CD4-positive, alpha-beta T cell treated with Interleukin-15 for 4 hours (primary cell): ENCODE data around the gene SLC41A3.

Experiments
- DNase-seq: peaks from one replicate; pipeline ENCODE4 v3.0.0-alpha.2; 2020; ENCODE audit warnings: low spot score

Gene SLC41A3

GRCh38 chr3:126119976-126120375, 36.1 kb upstream of the SLC41A3 start:
- DNase-seq, result no peak

- no peak for DNase-seq
These were observed 35.2 kb upstream of the SLC41A3 start for GRCh38 chr3:126119008-126119675.

- DNase-seq, result no peak
These were observed 34.7 kb upstream of the SLC41A3 start for GRCh38 chr3:126118591-126118990.

- no peak for DNase-seq
These were observed 33.9 kb upstream of the SLC41A3 start for GRCh38 chr3:126117786-126118185.

- DNase-seq, result no peak
These were observed 33.3 kb upstream of the SLC41A3 start for GRCh38 chr3:126117212-126117611.

- no peak for DNase-seq
These were observed 32.6 kb upstream of the SLC41A3 start for GRCh38 chr3:126116526-126116925.

GRCh38 chr3:126114443-126115386, 30.8 kb upstream of the SLC41A3 start:
- DNase-seq, result no peak

GRCh38 chr3:126113733-126114442, 30.0 kb upstream of the SLC41A3 start:
- DNase-seq, result no peak

- DNase-seq, result no peak
These were observed 29.3 kb upstream of the SLC41A3 start for GRCh38 chr3:126113238-126113555.

- DNase-seq, result no peak
These were observed 28.8 kb upstream of the SLC41A3 start for GRCh38 chr3:126112531-126113237.

GRCh38 chr3:126111566-126112475, 27.9 kb upstream of the SLC41A3 start:
- no peak for DNase-seq

- DNase-seq, result no peak
These were observed 27.2 kb upstream of the SLC41A3 start for GRCh38 chr3:126111126-126111551.

GRCh38 chr3:126110431-126111125, 26.7 kb upstream of the SLC41A3 start:
- DNase-seq, result no peak

GRCh38 chr3:126109880-126110235, 25.9 kb upstream of the SLC41A3 start:
- no peak for DNase-seq

GRCh38 chr3:126109146-126109879, 25.4 kb upstream of the SLC41A3 start:
- no peak for DNase-seq

GRCh38 chr3:126108676-126109050, 24.7 kb upstream of the SLC41A3 start:
- DNase-seq, result no peak

GRCh38 chr3:126107957-126108675, 24.2 kb upstream of the SLC41A3 start:
- no peak for DNase-seq

GRCh38 chr3:126107203-126107939, 23.4 kb upstream of the SLC41A3 start:
- DNase-seq, result no peak
